Endothelial cell of umbilical vein (primary cell): ENCODE data around the gene CYP27A1.

ENCODE experiments used
- CTCF ChIP-seq, 2 donors: IDR thresholded peaks; 1 replicate in 1 of 2; 2 replicates in 1 of 2; pipeline ENCODE4 v1.5.1; 2011; ENCODE audit warnings: low read length in 2 of 2, mild to moderate bottlenecking in 2 of 2, moderate library complexity in 2 of 2, control low read depth in 1 of 2, inconsistent platforms in 1 of 2, low read depth in 1 of 2; ENCODE audit not compliant: insufficient read depth in 1 of 2; ENCODE audit errors: extremely low read depth in 1 of 2
- EZH2 ChIP-seq: IDR thresholded peaks from 2 replicates; pipeline ENCODE4 v1.6.1; 2012; ENCODE audit warnings: borderline replicate concordance, low read depth, mild to moderate bottlenecking, moderate library complexity, low read length, inconsistent platforms; ENCODE audit not compliant: severe bottlenecking
- FOS ChIP-seq: IDR thresholded peaks from 2 replicates; pipeline ENCODE4 v1.6.1; 2011; ENCODE audit warnings: mild to moderate bottlenecking, low read length, moderate library complexity, borderline replicate concordance; ENCODE audit not compliant: insufficient read depth
- GATA2 ChIP-seq: IDR thresholded peaks from 2 replicates; pipeline ENCODE4 v1.7.0; 2011; ENCODE audit warnings: low read depth, mild to moderate bottlenecking, moderate library complexity, mixed read lengths, low read length; ENCODE audit not compliant: insufficient read length, insufficient read depth
- POLR2A ChIP-seq: IDR thresholded peaks from 2 replicates; pipeline ENCODE4 v1.6.1; 2012; ENCODE audit warnings: low read depth, mild to moderate bottlenecking, control low read depth, low read length

GRCh38 chr2:218792433-218792832 is 10.5 kb downstream of the CYP27A1 start:
- no peak for TF ChIP-seq CTCF (IDR thresholded peaks at IDR 0.05; ENCODE audit: extremely low read depth in 1 of 2, insufficient read depth in 1 of 2, low read depth in 1 of 2, low read length in 2 of 2)
- TF ChIP-seq POLR2A, result no peak
- TF ChIP-seq EZH2, result no peak
- no peak for TF ChIP-seq GATA2
- TF ChIP-seq FOS, result no peak
